K562 (cell line): ENCODE measurements around the gene HMCES. TPM values are rescaled to one million over a fixed set of nuclear protein-coding genes. Genes with fewer than 3 reads are reported as not detected.

Source experiments
- ATAC-seq: fragments of 200-7000 bp; cut with Tn5 transposase; 3 replicates; pipeline ENCODE4 v1.9.1; 2020; ENCODE audit warnings: moderate library complexity
- BruUV-seq: library from RNA; stranded (reverse); fragments of 400-500 nt; replicated peaks from 2 replicates; lab custom pipeline; 2021; lab: Mats Ljungman, UMichigan
- CTCF ChIA-PET: fragments of 300-600 bp; formaldehyde crosslinking; extraction: SDS; loops from one replicate; lab custom pipeline; 2021; ENCODE audit warnings: low intra/inter-chr PET ratio; lab: Yijun Ruan, JAX
- POLR2A ChIA-PET: fragments of 300-600, 350-650 bp; sonication (Branson Sonifier 250); formaldehyde crosslinking; extraction: SDS; loops from one replicate; lab custom pipeline; 2021; ENCODE audit warnings: antibody characterized with exemption, inconsistent platforms; lab: Yijun Ruan, JAX
- DNase-seq, 4 experiments: peaks; one replicate each; pipeline versions ENCODE4 v3.0.0 to v3.0.0-alpha.2; 2011 to 2018; ENCODE audit warnings: low spot score in 3 of 4, mixed read lengths in 3 of 4; ENCODE audit errors: extremely low read depth in 1 of 4
- FAIRE-seq: peaks from 2 replicates; lab custom pipeline; 2011; peaks lifted over from hg19 to GRCh38; lab: Jason Lieb, UNC
- H2AFZ ChIP-seq: 2 replicates; pipeline ENCODE4 v1.6.0; 2011; ENCODE audit warnings: low read depth, low read length, control low read depth, inconsistent platforms
- H3K27ac ChIP-seq: fragments of 200-600 bp; 3 replicates; pipeline ENCODE4 v1.8.0; 2011; ENCODE audit warnings: low read depth, mild to moderate bottlenecking, control low read depth, inconsistent platforms, low read length, moderate library complexity, mixed read lengths; ENCODE audit errors: extremely low read depth
- H3K27me3 ChIP-seq, 2 experiments: fragments of 300-600 bp in 1 of 2; 2 replicates in 1 of 2; 3 replicates in 1 of 2; pipeline versions ENCODE4 v1.6.0 to v1.8.0; 2011; ENCODE audit warnings: inconsistent platforms in 2 of 2, low read length in 2 of 2, mild to moderate bottlenecking in 1 of 2, mixed read lengths in 1 of 2, moderate library complexity in 1 of 2; ENCODE audit not compliant: control insufficient read depth in 2 of 2, insufficient read depth in 2 of 2
- H3K36me3 ChIP-seq: fragments of 300-600 bp; 3 replicates; pipeline ENCODE4 v1.8.0; 2011; ENCODE audit warnings: mild to moderate bottlenecking, low read length, inconsistent platforms; ENCODE audit not compliant: control insufficient read depth, insufficient read depth
- H3K4me1 ChIP-seq, 2 experiments: fragments of 200-600 bp in 1 of 2; replicated peaks in 1 of 2; 2 replicates in 1 of 2; 3 replicates in 1 of 2; pipeline versions ENCODE4 v1.5.1 to v1.8.0; 2011; ENCODE audit warnings: inconsistent platforms in 2 of 2, low read length in 2 of 2, mild to moderate bottlenecking in 1 of 2, mixed read lengths in 1 of 2, moderate library complexity in 1 of 2; ENCODE audit not compliant: control insufficient read depth in 2 of 2, insufficient read depth in 2 of 2
- H3K4me2 ChIP-seq: 2 replicates; pipeline ENCODE4 v1.6.1; 2011; ENCODE audit warnings: low read length, control low read depth, inconsistent platforms, mixed read lengths; ENCODE audit not compliant: insufficient read depth
- H3K4me3 ChIP-seq: fragments of 200-600 bp; sonication (generic), shearing (Covaris generic); 2 replicates; pipeline ENCODE4 v1.5.1; 2016; ENCODE audit warnings: control low read depth, inconsistent platforms
- H3K79me2 ChIP-seq: fragments of 200-600 bp; 3 replicates; pipeline ENCODE4 v1.8.0; 2011; ENCODE audit warnings: low read length, inconsistent platforms; ENCODE audit not compliant: control insufficient read depth, insufficient read depth
- H3K9ac ChIP-seq, 2 experiments: 2 replicates each; pipeline versions ENCODE4 v1.6.0 to v1.6.1; 2011; ENCODE audit warnings: low read depth in 2 of 2, low read length in 2 of 2, control low read depth in 1 of 2, inconsistent platforms in 1 of 2, mild to moderate bottlenecking in 1 of 2, mixed read lengths in 1 of 2; ENCODE audit not compliant: insufficient read depth in 1 of 2
- H3K9me1 ChIP-seq: one replicate; pipeline ENCODE4 v1.6.0; 2011; ENCODE audit warnings: inconsistent platforms, mild to moderate bottlenecking, low read length, moderate library complexity; ENCODE audit not compliant: control insufficient read depth, insufficient read depth
- H3K9me3 ChIP-seq: replicated peaks from 2 replicates; pipeline ENCODE4 v1.5.1; 2011; ENCODE audit warnings: low read depth, low read length, inconsistent platforms; ENCODE audit not compliant: control insufficient read depth, insufficient read depth
- H4K20me1 ChIP-seq: replicated peaks from 2 replicates; pipeline ENCODE4 v1.6.1; 2011; ENCODE audit warnings: low read length, inconsistent platforms, mixed read lengths; ENCODE audit not compliant: control insufficient read depth, insufficient read depth
- ADNP ChIP-seq: fragments of 200-800 bp; sonication (Bioruptor generic); IDR thresholded peaks from 2 replicates; pipeline ENCODE4 v1.6.1; 2016; ENCODE audit warnings: missing genetic modification characterization, missing compliant biosample characterization
- CSDE1 ChIP-seq, 2 experiments: fragments of 450-650 bp; IDR thresholded peaks; 2 replicates each; pipeline ENCODE4 v1.6.1; 2016; ENCODE audit warnings: mild to moderate bottlenecking in 1 of 2
- NCOA2 ChIP-seq, 2 experiments: fragments of 450-650 bp; IDR thresholded peaks; 2 replicates each; pipeline ENCODE4 v1.6.1; 2018; ENCODE audit warnings: mild to moderate bottlenecking in 2 of 2, moderate library complexity in 1 of 2; ENCODE audit not compliant: partially characterized antibody in 2 of 2
- NEUROD1 ChIP-seq: fragments of 150-350 bp; IDR thresholded peaks from 2 replicates; pipeline ENCODE4 v1.6.1; 2014; ENCODE audit warnings: borderline replicate concordance, low read length, low read depth; ENCODE audit not compliant: partially characterized antibody
- PHF21A ChIP-seq: fragments of 450-650 bp; IDR thresholded peaks from 2 replicates; pipeline ENCODE4 v1.6.1; 2017; ENCODE audit warnings: low read depth, borderline replicate concordance
- PHF8 ChIP-seq: fragments of 200-600 bp; sonication (generic); IDR thresholded peaks from 2 replicates; pipeline ENCODE4 v1.6.1; 2012; ENCODE audit warnings: mixed run types, mild to moderate bottlenecking, inconsistent platforms, low read length, moderate library complexity, borderline replicate concordance
- RBM22 ChIP-seq: fragments of 200-400 bp; formaldehyde crosslinking; IDR thresholded peaks from 2 replicates; pipeline ENCODE4 v1.6.1; 2018; ENCODE audit warnings: low read length, low read depth; ENCODE audit not compliant: poor library complexity, severe bottlenecking
- RUNX1 ChIP-seq: sonication (generic); IDR thresholded peaks from 2 replicates; pipeline ENCODE4 v1.6.1; 2016; ENCODE audit warnings: antibody characterized with exemption, low read depth
- SPI1 ChIP-seq: IDR thresholded peaks from 2 replicates; pipeline ENCODE4 v1.6.1; 2011; ENCODE audit warnings: low read depth, low read length, control low read depth, borderline replicate concordance
- SRF ChIP-seq, 2 experiments: fragments of 250-450, 450-650 bp in 1 of 2; sonication (Bioruptor Pico) in 1 of 2; sonication (generic) in 1 of 2; formaldehyde crosslinking; IDR thresholded peaks; 2 replicates each; pipeline versions ENCODE4 v1.5.0 to v1.5.1; 2020 to 2022; ENCODE audit warnings: mild to moderate bottlenecking in 1 of 2, missing genetic modification reagents in 1 of 2
- SRSF3 ChIP-seq: fragments of 200-400 bp; formaldehyde crosslinking; IDR thresholded peaks from 2 replicates; pipeline ENCODE4 v1.6.1; 2016; ENCODE audit warnings: mild to moderate bottlenecking, low read length, moderate library complexity; ENCODE audit not compliant: insufficient read depth
- ZNF239 ChIP-seq: fragments of 250-450 bp; sonication (Bioruptor Pico); IDR thresholded peaks from 2 replicates; pipeline ENCODE4 v1.4.0; 2020; ENCODE audit warnings: mild to moderate bottlenecking
- ZNF311 ChIP-seq: fragments of 250-450 bp; sonication (Bioruptor Pico); IDR thresholded peaks from 2 replicates; pipeline ENCODE4 v1.4.0; 2020; ENCODE audit warnings: mild to moderate bottlenecking, moderate library complexity
- ZNF347 ChIP-seq: fragments of 450-650 bp; formaldehyde crosslinking; IDR thresholded peaks from 2 replicates; pipeline ENCODE4 v1.4.0; 2020; ENCODE audit warnings: low read depth, mild to moderate bottlenecking, moderate library complexity
- ZNF589 ChIP-seq: fragments of 200-800 bp; sonication (Bioruptor generic); IDR thresholded peaks from 2 replicates; pipeline ENCODE4 v1.6.1; 2016; ENCODE audit warnings: low read depth, missing genetic modification characterization, missing compliant biosample characterization
- WGBS: fragments of 100-300 bp; shearing (Covaris generic); methylation state at CpG from one replicate; pipeline ENCODE4 v1.1.6; 2016; ENCODE audit warnings: low coverage, mixed read lengths; ENCODE audit not compliant: insufficient coverage; ENCODE audit errors: missing lambda C conversion rate; 5-methylcytosine and 5-hydroxymethylcytosine counted together
- in situ Hi-C: fragments of 300-500 bp; cut with MboI; formaldehyde crosslinking; loops from 4 replicates; pipeline ENCODE4 v1.15.0; 2018; ENCODE audit warnings: inconsistent platforms, mixed read lengths
- intact Hi-C: fragments of 100-400 bp; cut with micrococcal nuclease; formaldehyde crosslinking; loops from 2 replicates; pipeline ENCODE4 v1.14.2; 2022
- polyA plus RNA-seq, 8 experiments: library from polyadenylated mRNA; depleted of rRNA in 4 of 8; stranded (reverse) in 5 of 8; unstranded in 3 of 8; fragments of >200 nt; fragmentation: Nextera tagmentation in 2 of 8; fragmentation: Illumina TruSeq in 1 of 8; extraction: Ambion mirVana in 2 of 8; extraction: Trizol in 1 of 8; gene quantifications; 2 replicates each; pipeline versions ENCODE4 v1.2.1 to v1.2.3, GENCODE V29; 2011 to 2014; ENCODE audit warnings: inconsistent platforms in 1 of 8, missing spikeins in 1 of 8
- total RNA-seq, 7 experiments: library from RNA; depleted of rRNA in 6 of 7; stranded (reverse); fragments of >200 nt in 6 of 7; fragmentation: Illumina TruSeq in 2 of 7; extraction: Trizol in 2 of 7; gene quantifications; 2 replicates each; pipeline versions ENCODE4 v1.2.1 to v1.2.3, GENCODE V29; 2011 to 2021; ENCODE audit warnings: low replicate concordance in 1 of 7
- TF ChIP-seq, protein P1 (sequence below): sonication (generic); formaldehyde crosslinking; IDR thresholded peaks from 2 replicates; pipeline ENCODE4 v1.8.0; 2022; ENCODE audit warnings: missing genetic modification reagents, mild to moderate bottlenecking, borderline replicate concordance

The HMCES gene
- total and polyA plus RNA-seq, 9 of the 15 experiments (the other 6 are each of a cell fraction or from before 2014, with no cell fraction given) = 18.8 to 45.3 (median 24.8) TPM

DNA sequence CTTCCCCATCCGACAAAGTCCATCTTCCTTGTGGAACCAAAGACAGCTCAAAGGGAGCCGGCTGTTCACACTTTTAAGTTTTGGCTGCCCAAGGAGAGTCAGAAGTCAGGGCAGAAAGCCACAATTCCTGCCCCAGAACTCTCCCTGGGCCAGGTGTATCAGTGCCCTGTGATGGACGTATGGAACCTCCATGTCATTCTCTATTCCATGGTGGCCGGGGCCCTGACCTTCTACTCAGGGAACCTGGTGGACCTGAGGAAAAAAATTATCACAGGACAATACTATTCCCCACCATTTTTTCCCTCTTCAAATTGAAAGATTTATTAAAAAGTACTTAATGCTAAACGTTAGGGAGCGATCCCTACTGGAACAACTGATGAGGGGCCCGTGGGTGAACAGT lies 66.6 kb downstream of the HMCES start:
- ATAC-seq (no peak), DNase-seq (no peak), FAIRE-seq (no peak)
- ChIA-PET CTCF (no interaction called here), POLR2A (no interaction called here)
- Histone ChIP-seq H3K4me1 (peaks cover 4 to 26% of the 10 kb centered on the region in 2 experiments; a peak in 3 of 5 replicates), H4K20me1 (no peaks in the 10 kb centered on the region), H3K9ac (no peak overlapping the region), H3K9me1 (no peaks in the 10 kb centered on the region), H3K27me3 (no peaks in the 10 kb centered on the region), H3K4me3 (no peak overlapping the region), H3K79me2 (no peaks in the 10 kb centered on the region), H3K9me3 (no peaks in the 10 kb centered on the region), H3K27ac (no peak overlapping the region), H2AFZ (no peak overlapping the region), H3K36me3 (no peaks in the 10 kb centered on the region), H3K4me2 (no peak overlapping the region)
- WGBS = 26% methylated on average over 7 of the region's 7 CpGs
- intact Hi-C loops (no loop called here), in situ Hi-C loops (no loop called here)
- BruUV-seq = no TSS peak
- no peak for TF ChIP-seq ZNF311 (CRISPR knock-in tag)
- no peak for TF ChIP-seq ZNF589 (CRISPR knock-in tag)
- TF ChIP-seq PHF8 = no peak
- TF ChIP-seq CSDE1 (IDR thresholded peaks at IDR 0.05) = no peak
- TF ChIP-seq SRSF3 = no peak
- TF ChIP-seq, protein P1, sequence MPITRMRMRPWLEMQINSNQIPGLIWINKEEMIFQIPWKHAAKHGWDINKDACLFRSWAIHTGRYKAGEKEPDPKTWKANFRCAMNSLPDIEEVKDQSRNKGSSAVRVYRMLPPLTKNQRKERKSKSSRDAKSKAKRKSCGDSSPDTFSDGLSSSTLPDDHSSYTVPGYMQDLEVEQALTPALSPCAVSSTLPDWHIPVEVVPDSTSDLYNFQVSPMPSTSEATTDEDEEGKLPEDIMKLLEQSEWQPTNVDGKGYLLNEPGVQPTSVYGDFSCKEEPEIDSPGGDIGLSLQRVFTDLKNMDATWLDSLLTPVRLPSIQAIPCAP (CRISPR knock-in tag) = no peak
- TF ChIP-seq NCOA2 (IDR thresholded peaks at IDR 0.05; ENCODE audit: partially characterized antibody in 2 of 2) = no peak
- TF ChIP-seq ZNF239 (CRISPR knock-in tag) = no peak
- TF ChIP-seq RUNX1 = no peak
- no peak for TF ChIP-seq NEUROD1
- TF ChIP-seq SPI1 = no peak
- TF ChIP-seq ADNP (tag) = no peak
- TF ChIP-seq RBM22 = no peak
- no peak for TF ChIP-seq ZNF347
- no peak for TF ChIP-seq SRF (CRISPR knock-in tag; IDR thresholded peaks at IDR 0.05)
- no peak for TF ChIP-seq PHF21A
